ENCODE results near the gene EVPLL. TPM values are rescaled to one million over a fixed set of nuclear protein-coding genes. Genes with fewer than 3 reads are reported as not detected.
A peak's percentile ranks its signal among the peaks of the same experiment; 100 is the strongest.

Gene EVPLL
- total RNA-seq = not detected
- not detected for polyA plus RNA-seq (2013, experiment 1 of 2)
- polyA plus RNA-seq (2013, experiment 2 of 2) = not detected
- long read RNA-seq, experiment 1 = 0 reads
- long read RNA-seq, experiment 2 = 0 reads
- long read RNA-seq, experiment 3 = 0 reads
- long read RNA-seq, experiment 4 = 0 reads

DNA sequence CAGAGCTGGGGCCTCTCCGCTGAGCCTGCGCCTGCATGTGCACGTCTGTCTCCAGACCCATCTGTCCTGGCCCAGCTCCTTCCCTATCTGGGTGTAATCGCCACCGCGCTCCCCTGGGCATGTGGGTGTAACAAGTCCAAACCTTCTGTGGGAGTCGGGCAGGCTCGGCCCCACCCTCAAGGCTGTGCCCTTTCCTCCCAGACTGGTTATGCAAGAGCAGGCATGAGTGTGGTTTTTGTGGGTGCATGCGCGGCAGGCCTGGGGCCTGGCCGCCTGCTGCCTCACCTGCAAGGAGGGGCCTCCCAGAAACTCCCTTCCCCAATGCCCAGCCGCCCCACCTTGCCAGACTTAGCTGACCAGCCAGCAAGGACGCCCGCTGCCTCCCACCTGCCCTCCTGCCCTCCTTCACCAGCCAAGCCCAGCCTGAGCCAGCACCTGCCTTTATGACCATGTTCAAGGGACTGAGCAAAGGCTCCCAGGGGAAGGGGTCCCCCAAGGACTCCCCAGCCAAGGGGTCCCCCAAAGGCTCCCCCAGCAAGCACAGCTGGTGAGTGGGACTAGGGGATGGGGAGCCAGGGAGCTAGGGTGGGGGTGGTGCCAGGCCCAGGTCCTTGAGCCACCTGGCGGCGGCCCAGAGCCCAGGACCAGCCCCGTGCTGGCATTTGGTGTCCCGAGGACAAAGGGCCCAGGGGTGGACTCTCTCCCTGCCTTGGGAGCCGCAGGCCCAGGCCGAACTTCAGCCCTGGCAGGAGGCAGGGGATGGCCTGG, at the start of gene EVPLL:
EVPLL (plus strand) TSS at position 342 of the 768 bp plus-strand sequence. CDS start 3,160 bp downstream, outside the sequence.
- Histone ChIP-seq H3K4me3 (ENCODE audit: low read length) (no peak within 1 kb of the TSS), H3K9ac (ENCODE audit: extremely low read depth, low read length, poor library complexity, severe bottlenecking) (no peak within 1 kb of the TSS), H3K4me1 (ENCODE audit: control insufficient read depth, insufficient read depth, low read length) (no peaks in the 10 kb centered on the region), H3K27me3 (ENCODE audit: control insufficient read depth, insufficient read depth, low read length, poor library complexity, severe bottlenecking) (no peaks in the 10 kb centered on the region), H3K36me3 (ENCODE audit: control insufficient read depth, insufficient read depth, low read length) (no peaks in the 10 kb centered on the region), H3K9me3 (ENCODE audit: control insufficient read depth, low read length) (peaks cover 11% of the 10 kb centered on the region), H3K27ac (ENCODE audit: low read depth, low read length) (no peak within 1 kb of the TSS)
- Mint-ChIP-seq H3K9me3 (peaks cover 12% of the 10 kb centered on the region), H3K27ac (no peak within 1 kb of the TSS), H3K36me3 (ENCODE audit: low read depth) (no peaks in the 10 kb centered on the region), H3K4me1 (no peaks in the 10 kb centered on the region), H3K4me3 (no peak within 1 kb of the TSS), H3K27me3 (ENCODE audit: insufficient read depth) (peaks cover 10% of the 10 kb centered on the region)
- DNase-seq = peak; percentile 57
- WGBS, 2 experiments (ENCODE audit: insufficient coverage in 1 of 2, insufficient read length in 1 of 2) = 90 to 98% methylated on average over 8 to 20 of the region's 20 CpGs
- TF ChIP-seq, protein P1, sequence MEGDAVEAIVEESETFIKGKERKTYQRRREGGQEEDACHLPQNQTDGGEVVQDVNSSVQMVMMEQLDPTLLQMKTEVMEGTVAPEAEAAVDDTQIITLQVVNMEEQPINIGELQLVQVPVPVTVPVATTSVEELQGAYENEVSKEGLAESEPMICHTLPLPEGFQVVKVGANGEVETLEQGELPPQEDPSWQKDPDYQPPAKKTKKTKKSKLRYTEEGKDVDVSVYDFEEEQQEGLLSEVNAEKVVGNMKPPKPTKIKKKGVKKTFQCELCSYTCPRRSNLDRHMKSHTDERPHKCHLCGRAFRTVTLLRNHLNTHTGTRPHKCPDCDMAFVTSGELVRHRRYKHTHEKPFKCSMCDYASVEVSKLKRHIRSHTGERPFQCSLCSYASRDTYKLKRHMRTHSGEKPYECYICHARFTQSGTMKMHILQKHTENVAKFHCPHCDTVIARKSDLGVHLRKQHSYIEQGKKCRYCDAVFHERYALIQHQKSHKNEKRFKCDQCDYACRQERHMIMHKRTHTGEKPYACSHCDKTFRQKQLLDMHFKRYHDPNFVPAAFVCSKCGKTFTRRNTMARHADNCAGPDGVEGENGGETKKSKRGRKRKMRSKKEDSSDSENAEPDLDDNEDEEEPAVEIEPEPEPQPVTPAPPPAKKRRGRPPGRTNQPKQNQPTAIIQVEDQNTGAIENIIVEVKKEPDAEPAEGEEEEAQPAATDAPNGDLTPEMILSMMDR (conservative IDR thresholded peaks at IDR 0.05) = no peak

DNA sequence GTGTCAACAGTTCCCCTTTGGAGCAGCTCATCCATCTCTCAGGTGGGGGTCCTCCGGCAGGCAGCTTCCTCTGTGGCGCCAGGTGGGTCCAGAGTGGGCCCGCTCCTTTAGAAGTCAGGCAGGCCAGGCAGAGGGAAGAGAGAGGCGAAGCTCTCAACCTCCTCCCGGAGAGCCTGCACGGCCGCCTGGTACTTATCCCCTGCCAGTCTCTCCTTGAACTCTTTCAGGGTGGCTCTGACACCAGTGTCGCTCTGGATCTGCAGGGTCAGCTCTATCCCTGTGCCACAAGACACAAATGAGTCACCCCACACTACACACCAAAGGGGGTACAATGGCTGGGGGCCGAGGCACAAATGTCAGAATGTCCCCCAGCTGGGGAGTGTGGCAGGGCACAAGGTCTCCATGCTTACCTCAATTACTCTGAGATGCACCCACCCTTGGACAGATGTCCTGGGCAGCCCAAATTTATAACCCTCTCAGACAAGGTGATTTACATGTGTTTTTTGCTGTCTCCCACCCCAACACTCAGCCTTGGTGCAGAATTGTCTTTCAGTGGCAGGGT, 48.9 kb upstream of the EVPLL start:
- Mint-ChIP-seq H3K27ac (no peak overlapping the region), H3K4me1 (no peaks in the 10 kb centered on the region), H3K27me3 (ENCODE audit: insufficient read depth) (no peaks in the 10 kb centered on the region), H3K9me3 (peaks cover 6% of the 10 kb centered on the region), H3K36me3 (ENCODE audit: low read depth) (peaks cover 75% of the 10 kb centered on the region), H3K4me3 (no peak overlapping the region)
- no peak overlapping the region for H3K27ac ChIP-seq (ENCODE audit: low read depth, low read length)
- peaks cover 62% of the 10 kb centered on the region for H3K36me3 ChIP-seq (ENCODE audit: control insufficient read depth, insufficient read depth, low read length)
- H3K27me3 ChIP-seq (ENCODE audit: control insufficient read depth, insufficient read depth, low read length, poor library complexity, severe bottlenecking) = no peaks in the 10 kb centered on the region
- H3K4me1 ChIP-seq (ENCODE audit: control insufficient read depth, insufficient read depth, low read length) = no peaks in the 10 kb centered on the region
- H3K4me3 ChIP-seq (ENCODE audit: low read length) = no peak overlapping the region
- TF ChIP-seq, protein P1 (conservative IDR thresholded peaks at IDR 0.05) = no peak
- WGBS, 2 experiments (ENCODE audit: insufficient coverage in 1 of 2, insufficient read length in 1 of 2) = 92 to 98% methylated on average over 6 to 9 of the region's 9 CpGs
- DNase-seq = peak; percentile 53
- peaks cover 9% of the 10 kb centered on the region for H3K9me3 ChIP-seq (ENCODE audit: control insufficient read depth, low read length)
- H3K9ac ChIP-seq (ENCODE audit: extremely low read depth, low read length, poor library complexity, severe bottlenecking) = no peak overlapping the region

DNA sequence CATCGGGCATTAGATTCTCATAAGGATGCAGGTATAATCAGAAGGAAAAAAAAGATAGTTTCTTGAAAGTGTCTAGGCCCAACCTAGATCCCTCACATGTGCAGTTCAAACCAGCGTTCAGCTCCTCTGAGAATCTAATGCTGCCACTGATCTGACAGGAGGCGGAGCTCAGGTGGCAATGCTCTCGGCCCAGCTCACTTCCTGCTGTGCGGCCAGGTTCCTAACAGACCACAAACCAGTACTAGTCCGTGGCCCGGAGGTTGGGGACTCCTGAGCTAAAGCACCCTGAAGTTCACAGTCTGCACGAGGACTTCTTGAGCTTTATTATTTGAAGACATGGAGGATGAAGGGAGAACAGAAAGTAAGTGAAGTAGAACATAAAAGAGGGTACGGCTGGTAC, 45.7 kb upstream of the EVPLL start:
- peak; percentile 52 for DNase-seq
- Mint-ChIP-seq H3K36me3 (ENCODE audit: low read depth) (peaks cover 78% of the 10 kb centered on the region), H3K9me3 (peaks cover 12% of the 10 kb centered on the region), H3K4me3 (no peak overlapping the region), H3K27ac (no peak overlapping the region), H3K27me3 (ENCODE audit: insufficient read depth) (no peaks in the 10 kb centered on the region), H3K4me1 (no peaks in the 10 kb centered on the region)
- TF ChIP-seq, protein P1 (conservative IDR thresholded peaks at IDR 0.05) = no peak
- H3K4me3 ChIP-seq (ENCODE audit: low read length) = no peak overlapping the region
- no peaks in the 10 kb centered on the region for H3K27me3 ChIP-seq (ENCODE audit: control insufficient read depth, insufficient read depth, low read length, poor library complexity, severe bottlenecking)
- H3K9me3 ChIP-seq (ENCODE audit: control insufficient read depth, low read length) = peaks cover 8% of the 10 kb centered on the region
- no peaks in the 10 kb centered on the region for H3K4me1 ChIP-seq (ENCODE audit: control insufficient read depth, insufficient read depth, low read length)
- H3K27ac ChIP-seq (ENCODE audit: low read depth, low read length) = no peak overlapping the region
- WGBS, 2 experiments (ENCODE audit: insufficient coverage in 1 of 2, insufficient read length in 1 of 2) = 92 to 95% methylated on average over 5 to 9 of the region's 9 CpGs
- H3K36me3 ChIP-seq (ENCODE audit: control insufficient read depth, insufficient read depth, low read length) = peaks cover 62% of the 10 kb centered on the region
- no peak overlapping the region for H3K9ac ChIP-seq (ENCODE audit: extremely low read depth, low read length, poor library complexity, severe bottlenecking)

Data from endodermal cell (in vitro differentiated cells).